AG09309 (cell line): Measurements from ENCODE around the gene MCM3AP.
"Not testable (repeated sequence)": the region's sequence is repeated elsewhere in the genome, so short reads cannot be mapped to it uniquely, and the experiment has no call there.

Experiments
- DNase-seq: peaks from one replicate; pipeline ENCODE4 v3.0.0-alpha.2; 2010; ENCODE audit warnings: low read depth
- H3K4me3 ChIP-seq: 2 replicates; pipeline ENCODE4 v1.5.1; 2011; ENCODE audit warnings: mild to moderate bottlenecking, low read depth, low read length, moderate library complexity; ENCODE audit not compliant: control insufficient read depth
- CTCF ChIP-seq: IDR thresholded peaks from 2 replicates; pipeline ENCODE4 v1.5.1; 2011; ENCODE audit warnings: mild to moderate bottlenecking, low read depth, low read length, inconsistent platforms; ENCODE audit not compliant: insufficient read depth, control insufficient read depth; ENCODE audit errors: missing control alignments

Gene MCM3AP

GRCh38 chr21:46207006-46207919 lies 78.1 kb downstream of the MCM3AP start:
- no peak for DNase-seq
- no peak overlapping the region for H3K4me3 ChIP-seq
- no peak for TF ChIP-seq CTCF

GRCh38 chr21:46206163-46207005 lies 79.0 kb downstream of the MCM3AP start:
- TF ChIP-seq CTCF = no peak
- no peak overlapping the region for H3K4me3 ChIP-seq
- DNase-seq = no peak

GRCh38 chr21:46205766-46206162 lies 79.6 kb downstream of the MCM3AP start:
- DNase-seq = no peak
- H3K4me3 ChIP-seq = no peak overlapping the region
- no peak for TF ChIP-seq CTCF

GRCh38 chr21:46205166-46205565 lies 80.2 kb downstream of the MCM3AP start:
- no peak for DNase-seq
- no peak for TF ChIP-seq CTCF
- H3K4me3 ChIP-seq = no peak overlapping the region

GRCh38 chr21:46203203-46203600 lies 82.2 kb downstream of the MCM3AP start:
- no peak for TF ChIP-seq CTCF
- no peak for DNase-seq
- H3K4me3 ChIP-seq = no peak overlapping the region

- no peak for DNase-seq
- no peak overlapping the region for H3K4me3 ChIP-seq
- no peak for TF ChIP-seq CTCF
Observed at GRCh38 chr21:46202592-46203202, 82.7 kb downstream of the MCM3AP start.

GRCh38 chr21:46200877-46201803 lies 84.3 kb downstream of the MCM3AP start:
- not testable (repeated sequence) for H3K4me3 ChIP-seq, DNase-seq
